Measurements from ENCODE around the gene RHOT2.

The RHOT2 gene

DNA sequence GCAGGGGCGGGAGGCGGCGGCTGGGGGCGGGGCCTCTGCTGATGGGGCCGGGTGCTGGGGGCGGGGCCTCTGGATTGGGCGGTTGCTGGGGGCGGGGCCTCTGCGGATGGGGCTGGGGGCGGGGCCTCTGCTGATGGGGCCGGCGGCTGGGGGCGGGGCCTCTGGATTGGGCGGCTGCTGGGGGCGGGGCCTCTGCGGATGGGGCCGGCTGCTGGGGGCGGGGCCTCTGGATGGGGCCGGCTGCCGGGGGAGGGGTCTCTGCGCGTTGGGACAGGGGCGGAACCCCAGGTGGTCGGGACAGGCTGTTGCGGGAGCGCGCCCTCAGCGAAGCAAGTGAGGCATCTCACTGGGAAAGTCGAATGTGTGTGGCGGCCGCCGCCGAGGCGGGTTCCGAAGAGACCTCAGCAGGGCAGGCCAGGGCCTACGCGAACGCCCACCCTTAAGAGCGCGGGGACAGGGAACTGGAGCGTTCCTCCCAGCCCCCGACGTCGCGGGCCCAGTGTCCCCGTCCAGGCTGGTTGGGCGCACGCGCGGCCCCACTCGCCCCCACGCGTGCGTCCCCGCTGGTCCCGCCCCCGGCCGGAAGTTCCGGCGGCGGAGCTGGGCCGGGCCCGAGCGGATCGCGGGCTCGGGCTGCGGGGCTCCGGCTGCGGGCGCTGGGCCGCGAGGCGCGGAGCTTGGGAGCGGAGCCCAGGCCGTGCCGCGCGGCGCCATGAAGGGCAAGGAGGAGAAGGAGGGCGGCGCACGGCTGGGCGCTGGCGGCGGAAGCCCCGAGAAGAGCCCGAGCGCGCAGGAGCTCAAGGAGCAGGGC, 12.1 kb downstream of the RHOT2 start, which contains the start of gene STUB1:
Gene STUB1 (plus strand): TSS at position 597 of the 811 bp plus-strand sequence. CDS start 116 bp downstream, at position 713.
- peak within 1 kb of the TSS; percentile 67 for H3K27ac ChIP-seq (ENCODE audit: low read length)
- peak within 1 kb of the TSS; percentile 81 to 83 for H3K4me3 ChIP-seq (ENCODE audit: low read length in 2 of 2)
- peaks cover 0 to 3% of the 10 kb centered on the region in 2 donors for H3K27me3 ChIP-seq (ENCODE audit: control insufficient read depth in 1 of 2, insufficient read depth in 2 of 2, low read length in 2 of 2)
- H3K4me1 ChIP-seq (ENCODE audit: control insufficient read depth, insufficient read depth, low read length) = peaks cover 60% of the 10 kb centered on the region
- H3K9ac ChIP-seq (ENCODE audit: low read length in 2 of 2) = peak within 1 kb of the TSS; percentile 75 to 80
- H3K36me3 ChIP-seq (ENCODE audit: control insufficient read depth in 2 of 2, insufficient read depth in 2 of 2, low read length in 2 of 2) = peaks cover 12 to 17% of the 10 kb centered on the region in 2 donors
- no peaks in the 10 kb centered on the region for H3K9me3 ChIP-seq (ENCODE audit: control insufficient read depth in 2 of 2, low read length in 2 of 2)

DNA sequence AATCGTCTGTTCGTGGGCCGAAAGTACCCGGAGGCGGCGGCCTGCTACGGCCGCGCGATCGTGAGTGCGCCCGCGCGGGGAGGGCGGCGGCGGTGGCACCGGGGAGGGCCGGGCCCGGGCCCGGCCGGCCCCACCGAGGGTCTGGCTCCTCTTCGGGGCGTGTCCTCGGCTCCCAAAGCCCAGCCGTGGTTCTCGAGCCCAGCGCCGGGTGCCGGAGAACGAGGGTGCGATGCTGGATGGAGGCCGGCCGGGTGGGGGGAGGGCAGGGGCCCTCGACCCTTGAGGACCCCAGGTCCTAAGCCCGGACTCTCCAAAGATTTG, 12.7 kb downstream of the RHOT2 start:
- H3K4me1 ChIP-seq (ENCODE audit: control insufficient read depth, insufficient read depth, low read length) = peaks cover 60% of the 10 kb centered on the region
- H3K9ac ChIP-seq (ENCODE audit: low read length in 2 of 2) = peak overlapping the region; percentile 75 to 80
- peaks cover 12 to 17% of the 10 kb centered on the region in 2 donors for H3K36me3 ChIP-seq (ENCODE audit: control insufficient read depth in 2 of 2, insufficient read depth in 2 of 2, low read length in 2 of 2)
- peak overlapping the region; percentile 81 to 83 for H3K4me3 ChIP-seq (ENCODE audit: low read length in 2 of 2)
- no peaks in the 10 kb centered on the region for H3K9me3 ChIP-seq (ENCODE audit: control insufficient read depth in 2 of 2, low read length in 2 of 2)
- no peaks in the 10 kb centered on the region for H3K27me3 ChIP-seq (ENCODE audit: control insufficient read depth in 1 of 2, insufficient read depth in 2 of 2, low read length in 2 of 2)
- peak overlapping the region; percentile 67 for H3K27ac ChIP-seq (ENCODE audit: low read length)

DNA sequence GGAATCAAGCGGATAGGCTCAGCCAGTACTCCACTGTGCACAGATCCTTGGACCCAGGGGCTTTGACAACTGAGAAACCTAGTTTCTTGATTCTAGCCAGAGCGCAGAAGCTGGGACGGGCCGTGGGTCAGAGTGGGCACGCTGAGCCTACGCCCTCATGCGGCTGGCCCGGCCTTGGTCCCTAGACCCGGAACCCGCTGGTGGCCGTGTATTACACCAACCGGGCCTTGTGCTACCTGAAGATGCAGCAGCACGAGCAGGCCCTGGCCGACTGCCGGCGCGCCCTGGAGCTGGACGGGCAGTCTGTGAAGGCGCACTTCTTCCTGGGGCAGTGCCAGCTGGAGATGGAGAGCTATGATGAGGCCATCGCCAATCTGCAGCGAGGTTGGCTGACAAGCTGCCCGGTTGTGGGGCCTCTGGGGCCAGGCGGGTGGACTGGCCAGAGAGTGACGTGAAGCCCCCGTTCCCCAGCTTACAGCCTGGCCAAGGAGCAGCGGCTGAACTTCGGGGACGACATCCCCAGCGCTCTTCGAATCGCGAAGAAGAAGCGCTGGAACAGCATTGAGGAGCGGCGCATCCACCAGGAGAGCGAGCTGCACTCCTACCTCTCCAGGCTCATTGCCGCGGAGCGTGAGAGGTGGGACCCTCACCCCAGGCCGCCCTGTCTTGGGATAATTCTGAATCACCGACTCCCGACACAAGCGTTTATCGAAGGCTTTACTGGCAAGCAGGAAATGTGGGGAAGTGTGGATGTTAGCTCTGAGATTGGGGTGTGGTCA, 13.2 kb downstream of the RHOT2 start:
- Histone ChIP-seq H3K4me1 (ENCODE audit: control insufficient read depth, insufficient read depth, low read length) (peaks cover 56% of the 10 kb centered on the region), H3K27ac (ENCODE audit: low read length) (peak overlapping the region; percentile 67), H3K36me3 (ENCODE audit: control insufficient read depth in 2 of 2, insufficient read depth in 2 of 2, low read length in 2 of 2) (peaks cover 12 to 17% of the 10 kb centered on the region in 2 donors), H3K9me3 (ENCODE audit: control insufficient read depth in 2 of 2, low read length in 2 of 2) (no peaks in the 10 kb centered on the region), H3K9ac (ENCODE audit: low read length in 2 of 2) (peak overlapping the region; percentile 75 to 80), H3K4me3 (ENCODE audit: low read length in 2 of 2) (peak overlapping the region; percentile 81 to 83), H3K27me3 (ENCODE audit: control insufficient read depth in 1 of 2, insufficient read depth in 2 of 2, low read length in 2 of 2) (no peaks in the 10 kb centered on the region)

DNA sequence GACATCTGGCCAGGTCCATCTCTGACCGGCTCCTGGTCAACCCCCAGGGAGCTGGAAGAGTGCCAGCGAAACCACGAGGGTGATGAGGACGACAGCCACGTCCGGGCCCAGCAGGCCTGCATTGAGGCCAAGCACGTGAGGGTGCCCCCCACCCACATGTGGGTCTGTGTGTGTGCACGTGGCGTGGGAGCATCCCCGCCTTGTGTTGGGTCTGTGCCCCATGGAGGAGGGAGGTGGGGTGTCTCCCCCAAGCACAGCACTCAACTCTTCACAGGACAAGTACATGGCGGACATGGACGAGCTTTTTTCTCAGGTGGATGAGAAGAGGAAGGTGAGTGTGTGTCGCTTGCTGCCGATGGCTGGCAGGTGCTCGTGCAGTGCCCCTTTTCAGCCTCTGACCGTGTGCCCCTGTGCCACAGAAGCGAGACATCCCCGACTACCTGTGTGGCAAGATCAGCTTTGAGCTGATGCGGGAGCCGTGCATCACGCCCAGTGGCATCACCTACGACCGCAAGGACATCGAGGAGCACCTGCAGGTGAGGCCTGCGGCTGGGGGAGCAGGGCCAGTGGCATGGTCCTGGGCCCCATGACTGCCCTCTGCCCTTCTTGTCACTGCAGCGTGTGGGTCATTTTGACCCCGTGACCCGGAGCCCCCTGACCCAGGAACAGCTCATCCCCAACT, 14.0 kb downstream of the RHOT2 start:
- Histone ChIP-seq H3K4me1 (ENCODE audit: control insufficient read depth, insufficient read depth, low read length) (peaks cover 52% of the 10 kb centered on the region), H3K27ac (ENCODE audit: low read length) (no peak overlapping the region), H3K9me3 (ENCODE audit: control insufficient read depth in 2 of 2, low read length in 2 of 2) (no peaks in the 10 kb centered on the region), H3K27me3 (ENCODE audit: control insufficient read depth in 1 of 2, insufficient read depth in 2 of 2, low read length in 2 of 2) (no peaks in the 10 kb centered on the region), H3K36me3 (ENCODE audit: control insufficient read depth in 2 of 2, insufficient read depth in 2 of 2, low read length in 2 of 2) (peaks cover 12 to 17% of the 10 kb centered on the region in 2 donors), H3K4me3 (ENCODE audit: low read length in 2 of 2) (peak overlapping the region; percentile 81 to 83), H3K9ac (ENCODE audit: low read length in 2 of 2) (no peak overlapping the region)

DNA sequence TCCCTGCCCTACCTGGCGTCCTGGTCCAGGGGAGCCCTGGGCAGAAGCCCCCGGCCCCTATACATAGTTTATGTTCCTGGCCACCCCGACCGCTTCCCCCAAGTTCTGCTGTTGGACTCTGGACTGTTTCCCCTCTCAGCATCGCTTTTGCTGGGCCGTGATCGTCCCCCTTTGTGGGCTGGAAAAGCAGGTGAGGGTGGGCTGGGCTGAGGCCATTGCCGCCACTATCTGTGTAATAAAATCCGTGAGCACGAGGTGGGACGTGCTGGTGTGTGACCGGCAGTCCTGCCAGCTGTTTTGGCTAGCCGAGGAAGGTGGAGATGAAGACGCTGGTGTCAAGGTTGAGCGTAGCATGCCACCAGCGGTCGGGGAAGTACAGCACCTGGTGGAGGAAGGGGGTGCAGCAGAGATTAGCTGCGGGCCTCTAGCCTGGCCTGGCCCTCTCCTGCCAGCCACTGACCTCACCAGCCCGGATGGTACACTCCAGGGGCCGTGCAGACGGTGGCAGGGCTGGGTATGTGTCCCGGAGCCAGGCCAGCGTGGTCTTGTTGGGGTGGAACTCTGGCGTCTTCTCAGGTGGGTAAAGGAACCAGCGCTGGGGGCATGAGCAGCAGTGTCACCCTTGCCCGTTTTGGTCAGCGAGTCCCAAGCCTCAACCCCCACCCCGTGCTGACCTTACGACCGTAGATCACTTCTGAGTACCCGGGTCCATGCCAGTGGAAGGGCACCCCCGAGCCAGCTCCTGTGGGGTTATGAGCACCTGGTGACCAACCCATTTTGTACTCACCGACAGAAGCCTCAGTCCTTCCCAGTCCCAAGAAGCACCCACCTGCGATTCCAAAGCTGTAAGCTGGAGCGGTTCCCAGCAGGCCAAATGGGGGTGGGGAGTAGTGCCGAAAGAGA, 14.8 kb downstream of the RHOT2 start:
- Histone ChIP-seq H3K27ac (ENCODE audit: low read length) (no peak overlapping the region), H3K27me3 (ENCODE audit: control insufficient read depth in 1 of 2, insufficient read depth in 2 of 2, low read length in 2 of 2) (no peaks in the 10 kb centered on the region), H3K36me3 (ENCODE audit: control insufficient read depth in 2 of 2, insufficient read depth in 2 of 2, low read length in 2 of 2) (peaks cover 12 to 17% of the 10 kb centered on the region in 2 donors), H3K9ac (ENCODE audit: low read length in 2 of 2) (no peak overlapping the region), H3K9me3 (ENCODE audit: control insufficient read depth in 2 of 2, low read length in 2 of 2) (no peaks in the 10 kb centered on the region), H3K4me1 (ENCODE audit: control insufficient read depth, insufficient read depth, low read length) (peaks cover 52% of the 10 kb centered on the region), H3K4me3 (ENCODE audit: low read length in 2 of 2) (peak overlapping the region in 1 of 2 donors; percentile 81)

DNA sequence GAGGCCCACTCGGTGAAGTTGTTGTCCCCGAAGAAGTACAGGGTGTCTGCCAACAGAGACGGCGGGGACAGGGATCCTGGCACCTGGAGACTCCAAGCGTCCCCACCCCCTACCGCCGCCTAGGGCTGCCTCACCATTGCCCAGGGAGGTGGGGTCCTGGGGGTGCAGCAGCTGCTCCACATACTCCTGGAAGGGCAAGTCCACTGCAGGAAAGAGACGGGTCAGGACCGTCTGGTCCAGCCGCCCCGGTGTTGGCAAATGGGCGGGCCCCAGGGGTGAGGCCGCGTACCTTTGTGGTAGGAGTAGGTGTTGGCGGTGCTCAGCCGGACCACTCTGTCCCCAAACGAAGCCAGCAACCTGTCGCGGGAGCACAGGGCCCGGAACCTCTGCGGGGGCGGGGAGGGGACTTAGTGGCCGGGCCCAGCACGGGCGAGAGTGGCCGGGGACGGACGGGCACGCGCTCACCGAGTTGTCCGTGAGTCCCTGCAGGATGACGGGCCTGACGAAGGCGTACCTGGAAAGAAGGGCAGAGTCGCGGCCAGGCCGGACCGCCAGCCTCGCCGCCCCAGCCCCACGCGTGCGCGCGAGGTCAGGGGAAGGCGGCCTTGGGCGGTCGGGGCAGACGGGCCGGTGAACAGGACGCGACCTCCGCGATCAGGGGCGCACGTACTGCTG, 15.6 kb downstream of the RHOT2 start:
- Histone ChIP-seq H3K4me3 (ENCODE audit: low read length in 2 of 2) (peak overlapping the region; percentile 63 to 81), H3K9ac (ENCODE audit: low read length in 2 of 2) (peak overlapping the region in 1 of 2 donors; percentile 53), H3K4me1 (ENCODE audit: control insufficient read depth, insufficient read depth, low read length) (peaks cover 53% of the 10 kb centered on the region), H3K9me3 (ENCODE audit: control insufficient read depth in 2 of 2, low read length in 2 of 2) (no peaks in the 10 kb centered on the region), H3K36me3 (ENCODE audit: control insufficient read depth in 2 of 2, insufficient read depth in 2 of 2, low read length in 2 of 2) (peaks cover 12 to 17% of the 10 kb centered on the region in 2 donors), H3K27me3 (ENCODE audit: control insufficient read depth in 1 of 2, insufficient read depth in 2 of 2, low read length in 2 of 2) (no peaks in the 10 kb centered on the region), H3K27ac (ENCODE audit: low read length) (no peak overlapping the region)

DNA sequence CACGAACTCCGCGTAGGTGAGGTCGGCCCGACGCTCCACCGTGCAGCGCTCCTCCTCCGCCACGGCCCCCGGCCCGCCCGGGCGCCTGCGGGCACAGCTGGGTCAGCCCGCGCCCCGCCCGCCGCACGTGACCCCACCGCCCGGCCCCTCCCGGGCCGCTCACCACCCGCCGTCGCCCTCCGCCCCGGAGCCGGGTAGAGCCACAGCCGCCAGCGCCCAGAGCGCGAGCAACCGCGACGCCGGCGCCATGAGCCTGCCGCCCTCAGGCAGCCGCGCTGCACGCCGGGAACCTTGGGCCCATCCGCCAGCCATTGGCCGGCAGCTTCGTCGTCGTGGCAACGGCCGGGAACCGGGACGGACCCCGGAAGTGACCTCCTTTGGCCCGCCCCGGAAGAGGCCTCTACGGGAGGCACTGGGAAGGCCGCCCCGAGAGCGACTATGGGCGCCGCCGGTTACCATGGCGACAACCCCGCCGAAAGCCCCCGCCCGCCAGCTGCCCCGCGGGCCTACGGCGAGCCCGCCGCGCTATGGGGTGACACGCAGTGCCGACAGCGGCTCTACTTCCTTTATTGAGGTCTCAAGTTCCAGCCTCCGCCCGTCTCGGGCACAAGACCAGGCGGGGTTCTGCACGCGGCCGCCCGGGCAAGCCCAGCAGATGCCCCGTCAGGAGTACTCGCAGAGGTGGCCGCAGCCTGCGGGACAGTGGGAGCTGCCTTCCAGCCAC, 16.3 kb downstream of the RHOT2 start, which contains the start of gene JMJD8:
Gene JMJD8 (minus strand): TSS at position 264 of the 724 bp plus-strand sequence. CDS start 15 bp downstream, at position 249.
- no peaks in the 10 kb centered on the region for H3K9me3 ChIP-seq (ENCODE audit: control insufficient read depth in 2 of 2, low read length in 2 of 2)
- H3K36me3 ChIP-seq (ENCODE audit: control insufficient read depth in 2 of 2, insufficient read depth in 2 of 2, low read length in 2 of 2) = peaks cover 12 to 17% of the 10 kb centered on the region in 2 donors
- H3K4me3 ChIP-seq (ENCODE audit: low read length in 2 of 2) = peak within 1 kb of the TSS; percentile 75 to 81
- no peaks in the 10 kb centered on the region for H3K27me3 ChIP-seq (ENCODE audit: control insufficient read depth in 1 of 2, insufficient read depth in 2 of 2, low read length in 2 of 2)
- H3K9ac ChIP-seq (ENCODE audit: low read length in 2 of 2) = peak within 1 kb of the TSS; percentile 42 to 63
- peaks cover 58% of the 10 kb centered on the region for H3K4me1 ChIP-seq (ENCODE audit: control insufficient read depth, insufficient read depth, low read length)
- peak within 1 kb of the TSS; percentile 58 for H3K27ac ChIP-seq (ENCODE audit: low read length)

DNA sequence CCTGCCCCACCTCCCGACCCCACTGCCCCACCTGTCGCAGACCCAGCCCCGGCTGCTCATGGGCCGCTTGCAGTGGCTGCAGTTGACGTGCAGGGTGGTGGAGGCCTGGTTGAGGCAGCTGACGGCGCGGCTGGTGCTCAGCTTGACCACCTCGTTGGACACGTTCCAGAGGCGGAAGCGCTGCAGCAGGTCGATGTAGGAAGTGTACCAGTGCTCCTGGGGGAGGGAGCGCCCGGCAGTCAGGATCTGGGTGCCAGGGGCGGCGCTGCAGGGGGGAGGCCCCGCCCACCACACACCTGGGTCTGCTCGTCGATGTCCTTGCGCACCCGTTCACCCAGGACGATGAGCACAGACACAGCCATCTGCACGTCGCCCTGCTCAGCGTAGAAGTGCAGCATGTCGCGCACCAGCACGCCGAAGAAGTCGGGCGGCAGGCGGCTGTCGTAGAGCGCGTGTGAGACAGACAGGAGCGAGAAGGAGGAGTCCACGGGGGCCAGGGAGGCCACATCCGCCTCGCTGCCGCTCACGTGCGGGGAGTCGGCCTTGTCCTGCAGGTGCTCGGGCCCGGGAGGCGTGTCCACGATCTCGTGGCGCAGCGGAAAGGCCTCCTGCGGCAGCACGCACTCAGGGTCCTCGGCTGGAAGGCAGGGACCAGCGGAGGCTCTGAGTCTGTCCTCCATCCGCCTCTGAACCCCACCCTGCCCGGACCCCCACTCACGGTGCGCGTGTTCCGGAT, 17.2 kb downstream of the RHOT2 start:
- no peak overlapping the region for H3K9ac ChIP-seq (ENCODE audit: low read length in 2 of 2)
- peak overlapping the region in 1 of 2 donors; percentile 40 for H3K4me3 ChIP-seq (ENCODE audit: low read length in 2 of 2)
- no peaks in the 10 kb centered on the region for H3K27me3 ChIP-seq (ENCODE audit: control insufficient read depth in 1 of 2, insufficient read depth in 2 of 2, low read length in 2 of 2)
- no peaks in the 10 kb centered on the region for H3K9me3 ChIP-seq (ENCODE audit: control insufficient read depth in 2 of 2, low read length in 2 of 2)
- H3K4me1 ChIP-seq (ENCODE audit: control insufficient read depth, insufficient read depth, low read length) = peaks cover 61% of the 10 kb centered on the region
- peaks cover 12 to 17% of the 10 kb centered on the region in 2 donors for H3K36me3 ChIP-seq (ENCODE audit: control insufficient read depth in 2 of 2, insufficient read depth in 2 of 2, low read length in 2 of 2)
- no peak overlapping the region for H3K27ac ChIP-seq (ENCODE audit: low read length)
